RWPE1 (cell line): ENCODE results near the gene CSE1L.
A peak's percentile ranks its signal among the peaks of the same experiment; 100 is the strongest.
"Not testable (repeated sequence)": the region's sequence is repeated elsewhere in the genome, so short reads cannot be mapped to it uniquely, and the experiment has no call there.

Source experiments
- CTCF ChIA-PET: fragments of 350-600 bp; sonication (Branson Sonifier 250); formaldehyde crosslinking; extraction: SDS; loops from one replicate; lab custom pipeline; 2021; lab: Yijun Ruan, JAX
- POLR2A ChIA-PET: fragments of 400-600 bp; formaldehyde crosslinking; extraction: SDS; loops from one replicate; lab custom pipeline; 2020; ENCODE audit warnings: antibody characterized with exemption; ENCODE audit not compliant: low non-redundant PET; lab: Yijun Ruan, JAX
- DNase-seq: peaks from one replicate; pipeline ENCODE4 v3.0.0; 2012; ENCODE audit warnings: low spot score
- H3K27ac ChIP-seq: fragments of 450-650 bp; 2 replicates; pipeline ENCODE4 v1.5.1; 2017
- CTCF ChIP-seq: fragments of 450-650 bp; conservative IDR thresholded peaks from 2 replicates; pipeline ENCODE4 v1.5.1; 2017; ENCODE audit warnings: low read depth, mild to moderate bottlenecking

CSE1L gene

GRCh38 chr20:49052334-49052733 is 6.2 kb downstream of the CSE1L start:
- no peak for TF ChIP-seq CTCF
- POLR2A ChIA-PET: no interaction called here
- H3K27ac ChIP-seq: peak overlapping the region; percentile 37
- CTCF ChIA-PET: interaction anchor here (0.7 kb wide), 1 partner anchor 211 kb away, joined by 4 read pairs; no protein-coding TSS in a partner anchor
- no peak for DNase-seq

DNA sequence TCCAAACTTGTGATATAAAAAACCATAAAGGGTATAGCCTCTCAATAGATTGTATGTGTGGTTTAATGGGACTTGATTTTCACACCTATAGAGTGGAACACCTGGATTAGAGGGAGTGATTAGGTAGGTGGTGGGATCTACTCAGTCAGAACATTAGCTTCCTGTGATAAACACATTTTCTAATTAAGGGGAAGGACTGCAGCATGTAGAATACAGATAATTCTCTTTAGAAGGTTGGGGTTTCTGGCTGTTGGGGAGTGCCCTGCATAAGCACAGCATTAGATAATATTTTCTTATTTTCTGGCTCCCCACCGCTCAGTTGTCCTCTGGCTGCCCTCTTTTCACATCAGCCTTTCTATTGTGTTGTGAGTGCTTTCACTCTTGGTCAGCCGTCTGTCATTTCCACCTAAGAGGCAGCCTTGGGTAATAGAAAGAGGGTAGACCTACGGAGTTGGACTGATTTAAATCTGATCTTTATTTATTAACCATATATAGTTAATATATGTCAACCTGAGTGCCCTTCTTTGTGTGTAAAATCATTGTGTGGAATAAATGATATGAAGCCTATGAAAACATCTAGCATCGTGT is 8.0 kb downstream of the CSE1L start:
- POLR2A ChIA-PET: no interaction called here
- H3K27ac ChIP-seq: no peak overlapping the region
- CTCF ChIA-PET: interaction anchor here (0.6 kb wide), 1 partner anchor 79 kb away, joined by 4 read pairs; no protein-coding TSS in a partner anchor
- no peak for DNase-seq
- no peak for TF ChIP-seq CTCF

DNA sequence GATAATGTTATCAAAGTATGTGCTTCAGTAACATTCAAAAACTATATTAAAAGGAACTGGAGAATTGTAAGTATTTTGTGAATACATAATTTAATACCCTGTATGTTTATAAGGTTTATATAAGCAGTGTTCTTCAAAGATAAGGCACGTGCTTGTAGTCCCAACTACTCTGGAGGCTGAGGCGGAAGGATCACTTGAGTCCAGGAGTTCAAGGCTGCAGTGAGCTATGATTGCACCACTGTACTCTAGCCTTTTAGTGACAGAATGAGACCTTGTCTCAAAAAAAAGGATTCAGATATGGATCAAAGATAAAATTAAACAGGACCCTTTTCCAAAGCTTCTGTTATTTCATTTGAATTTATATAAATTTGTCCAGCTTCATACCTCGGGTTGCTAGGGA is 17.2 kb downstream of the CSE1L start:
- POLR2A ChIA-PET: no interaction called here
- TF ChIP-seq CTCF: no peak
- H3K27ac ChIP-seq: no peak overlapping the region
- CTCF ChIA-PET: interaction anchor here (0.8 kb wide), 1 partner anchor 12 kb away, joined by 3 read pairs; no protein-coding TSS in a partner anchor
- no peak for DNase-seq

DNA sequence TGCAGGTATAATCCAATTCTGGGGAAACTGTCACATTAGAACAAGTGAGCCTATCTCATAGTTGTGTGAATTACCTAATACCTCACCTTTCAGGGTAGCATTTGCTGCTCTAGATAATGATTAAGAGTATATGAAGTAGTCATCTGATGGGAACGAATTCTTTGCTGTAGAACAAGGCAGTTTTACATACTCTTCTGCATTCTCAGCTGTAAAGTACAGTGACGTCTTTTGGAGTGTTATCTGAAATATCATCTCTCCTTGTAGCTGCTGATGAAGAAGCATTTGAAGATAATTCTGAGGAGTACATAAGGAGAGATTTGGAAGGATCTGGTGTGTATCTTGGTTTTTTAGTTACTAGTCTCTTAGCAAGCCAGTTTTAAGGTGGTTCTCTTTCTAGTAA is 28.4 kb downstream of the CSE1L start:
- no peak overlapping the region for H3K27ac ChIP-seq
- CTCF ChIA-PET: interaction anchor here (1.6 kb wide), 1 partner anchor 11 kb away, joined by 3 read pairs; no protein-coding TSS in a partner anchor

GRCh38 chr20:49078310-49078709 is 32.2 kb downstream of the CSE1L start:
- TF ChIP-seq CTCF: no peak
- CTCF ChIA-PET: interaction anchor here (0.5 to 0.6 kb wide), 2 partner anchors 36 to 38 kb away, joined by 3 read pairs; no protein-coding TSS in a partner anchor
- POLR2A ChIA-PET: no interaction called here
- DNase-seq: no peak
- no peak overlapping the region for H3K27ac ChIP-seq

More for the DNA sequence above, 28.4 kb downstream of the CSE1L start:
- DNase-seq: no peak
- POLR2A ChIA-PET: no interaction called here
- no peak for TF ChIP-seq CTCF

DNA sequence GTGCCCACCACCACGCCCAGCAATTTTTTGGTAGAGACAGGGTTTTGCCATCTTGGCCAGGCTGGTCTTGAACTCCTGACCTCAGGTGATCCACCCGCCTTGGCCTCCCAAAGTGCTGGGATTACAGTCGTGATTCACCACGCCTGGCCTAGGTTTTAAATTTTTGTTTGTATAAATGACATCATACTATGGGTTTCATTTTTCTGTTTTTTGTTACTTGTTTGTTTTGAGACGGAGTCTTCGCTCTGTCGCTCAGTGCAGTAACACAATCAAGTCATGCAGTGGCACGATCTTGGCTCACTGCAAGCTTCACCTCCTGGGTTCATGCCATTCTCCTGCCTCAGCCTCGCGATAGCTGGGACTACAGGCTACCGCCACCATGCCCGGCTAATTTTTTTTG is 36.2 kb downstream of the CSE1L start:
- DNase-seq, H3K27ac ChIP-seq, POLR2A ChIA-PET: not testable (repeated sequence)
- CTCF ChIA-PET: interaction anchor here (0.6 kb wide), 2 partner anchors 11 to 1411 kb away, joined by 3 to 6 read pairs; no protein-coding TSS in a partner anchor

- TF ChIP-seq CTCF: no peak
- ChIA-PET POLR2A (no interaction called here), CTCF (interaction anchor here (0.6 kb wide), 1 partner anchor 53 kb away, joined by 3 read pairs; no protein-coding TSS in a partner anchor)
- no peak overlapping the region for H3K27ac ChIP-seq
- DNase-seq: no peak
Measured at GRCh38 chr20:49091104-49091503, 45.0 kb downstream of the CSE1L start.
